WTC11 (cell line): ENCODE measurements around the gene PODN. TPM values are rescaled to one million over a fixed set of nuclear protein-coding genes. Genes with fewer than 3 reads are reported as not detected.

ENCODE experiments used
- ATAC-seq: fragments of 200-7000 bp; cut with Tn5 transposase; 2 replicates; pipeline ENCODE4 v1.10.0; 2021; ENCODE audit warnings: mild to moderate bottlenecking, moderate library complexity
- CTCF ChIA-PET: fragments of 300-600 bp; sonication (Branson Sonifier 250); formaldehyde crosslinking; loops from one replicate; lab custom pipeline; 2021; ENCODE audit warnings: antibody characterized with exemption; lab: Charles Lee
- POLR2A ChIA-PET: fragments of 350-600 bp; sonication (Branson Sonifier 250); formaldehyde crosslinking; loops from one replicate; lab custom pipeline; 2021; ENCODE audit warnings: antibody characterized with exemption; lab: Charles Lee
- DNase-seq: peaks from one replicate; pipeline ENCODE4 v3.0.0; 2021; ENCODE audit warnings: low spot score
- H3K27ac Mint-ChIP-seq: 2 replicates; pipeline ENCODE4 v1.8.0; 2021; ENCODE audit warnings: mixed read lengths
- H3K27me3 Mint-ChIP-seq: 2 replicates; pipeline ENCODE4 v1.8.0; 2021; ENCODE audit warnings: low read depth, mild to moderate bottlenecking, moderate library complexity, mixed read lengths
- H3K36me3 Mint-ChIP-seq: 2 replicates; pipeline ENCODE4 v1.8.0; 2021; ENCODE audit warnings: mixed read lengths
- H3K4me1 Mint-ChIP-seq: 2 replicates; pipeline ENCODE4 v1.8.0; 2022; ENCODE audit warnings: mixed read lengths
- H3K4me3 Mint-ChIP-seq: 2 replicates; pipeline ENCODE4 v1.8.0; 2021; ENCODE audit warnings: mild to moderate bottlenecking, moderate library complexity, mixed read lengths
- H3K9me3 Mint-ChIP-seq: 2 replicates; pipeline ENCODE4 v1.8.0; 2021; ENCODE audit warnings: mixed read lengths
- ATF1 ChIP-seq: sonication (generic); formaldehyde crosslinking; IDR thresholded peaks from 2 replicates; pipeline ENCODE4 v1.8.1; 2023; ENCODE audit warnings: mild to moderate bottlenecking, moderate library complexity, missing genetic modification reagents
- GRHL2 ChIP-seq: fragments of 250-450 bp; sonication (Bioruptor Pico); IDR thresholded peaks from 2 replicates; pipeline ENCODE4 v1.8.0; 2022; ENCODE audit warnings: mild to moderate bottlenecking, moderate library complexity; ENCODE audit not compliant: insufficient replicate concordance, severe bottlenecking
- IRF1 ChIP-seq: sonication (generic); formaldehyde crosslinking; IDR thresholded peaks from 2 replicates; pipeline ENCODE4 v1.8.0; 2023; ENCODE audit warnings: missing genetic modification reagents
- MYBL2 ChIP-seq: sonication (generic); formaldehyde crosslinking; IDR thresholded peaks from 2 replicates; pipeline ENCODE4 v1.8.1; 2023; ENCODE audit warnings: mild to moderate bottlenecking, moderate library complexity, missing genetic modification reagents
- NFYB ChIP-seq: sonication (generic); formaldehyde crosslinking; conservative IDR thresholded peaks from 2 replicates; pipeline ENCODE4 v1.8.0; 2022; ENCODE audit warnings: low read depth, missing genetic modification reagents
- NR1H2 ChIP-seq: sonication (generic); formaldehyde crosslinking; IDR thresholded peaks from 2 replicates; pipeline ENCODE4 v1.9.0; 2021; ENCODE audit warnings: mild to moderate bottlenecking, moderate library complexity, missing genetic modification reagents
- OVOL2 ChIP-seq: fragments of 250-450 bp; sonication (Bioruptor Pico); IDR thresholded peaks from 2 replicates; pipeline ENCODE4 v1.9.0; 2021; ENCODE audit warnings: mild to moderate bottlenecking, borderline replicate concordance
- PRRX2 ChIP-seq: fragments of 250-450 bp; sonication (Bioruptor Pico); IDR thresholded peaks from 2 replicates; pipeline ENCODE4 v1.8.0; 2021; ENCODE audit warnings: mild to moderate bottlenecking
- RELA ChIP-seq: sonication (generic); formaldehyde crosslinking; IDR thresholded peaks from 2 replicates; pipeline ENCODE4 v1.8.1; 2022; ENCODE audit warnings: missing genetic modification reagents, mild to moderate bottlenecking, borderline replicate concordance
- RORB ChIP-seq: fragments of 250-450 bp; sonication (Bioruptor Pico); IDR thresholded peaks from 2 replicates; pipeline ENCODE4 v1.9.0; 2021; ENCODE audit warnings: mild to moderate bottlenecking
- SMAD3 ChIP-seq: sonication (generic); formaldehyde crosslinking; IDR thresholded peaks from 2 replicates; pipeline ENCODE4 v1.8.0; 2022; ENCODE audit warnings: missing genetic modification reagents, mild to moderate bottlenecking, borderline replicate concordance
- SMAD4 ChIP-seq: sonication (generic); formaldehyde crosslinking; IDR thresholded peaks from 2 replicates; pipeline ENCODE4 v1.8.0; 2022; ENCODE audit warnings: mild to moderate bottlenecking, missing genetic modification reagents
- SOX15 ChIP-seq: fragments of 250-450 bp; sonication (Bioruptor Pico); IDR thresholded peaks from 2 replicates; pipeline ENCODE4 v1.9.0; 2021; ENCODE audit warnings: mild to moderate bottlenecking
- TCF7 ChIP-seq: sonication (generic); formaldehyde crosslinking; IDR thresholded peaks from 2 replicates; pipeline ENCODE4 v1.8.0; 2022; ENCODE audit warnings: mild to moderate bottlenecking, low read depth, missing genetic modification reagents, moderate library complexity
- TP53 ChIP-seq: sonication (generic); formaldehyde crosslinking; IDR thresholded peaks from 2 replicates; pipeline ENCODE4 v1.8.1; 2023; ENCODE audit warnings: mild to moderate bottlenecking, missing genetic modification reagents
- ZBTB21 ChIP-seq: sonication (generic); formaldehyde crosslinking; IDR thresholded peaks from 2 replicates; pipeline ENCODE4 v1.8.1; 2023; ENCODE audit warnings: mild to moderate bottlenecking, missing genetic modification reagents, borderline replicate concordance
- ZNF219 ChIP-seq: sonication (generic); formaldehyde crosslinking; IDR thresholded peaks from 2 replicates; pipeline ENCODE4 v1.8.0; 2023; ENCODE audit warnings: missing genetic modification reagents, mild to moderate bottlenecking, borderline replicate concordance
- ZNF532 ChIP-seq: fragments of 250-450 bp; sonication (Bioruptor Pico); IDR thresholded peaks from 2 replicates; pipeline ENCODE4 v1.9.0; 2021; ENCODE audit warnings: mild to moderate bottlenecking, borderline replicate concordance
- ZSCAN18 ChIP-seq: fragments of 250-450 bp; sonication (Bioruptor Pico); IDR thresholded peaks from 2 replicates; pipeline ENCODE4 v2.1.2; 2022; ENCODE audit warnings: mild to moderate bottlenecking, moderate library complexity
- total RNA-seq: library from RNA; stranded (reverse); gene quantifications from 3 replicates; pipeline ENCODE4 v1.2.3, GENCODE V29; 2021
- TF ChIP-seq, protein P1 (sequence below): sonication (generic); formaldehyde crosslinking; IDR thresholded peaks from 2 replicates; pipeline ENCODE4 v1.8.1; 2022; ENCODE audit warnings: missing genetic modification reagents, borderline replicate concordance
- TF ChIP-seq, protein P2 (sequence below): sonication (generic); formaldehyde crosslinking; IDR thresholded peaks from 2 replicates; pipeline ENCODE4 v1.8.1; 2022; ENCODE audit warnings: mild to moderate bottlenecking, missing genetic modification reagents, moderate library complexity, borderline replicate concordance
- TF ChIP-seq, protein P3 (sequence below): sonication (generic); formaldehyde crosslinking; IDR thresholded peaks from 2 replicates; pipeline ENCODE4 v1.8.1; 2022; ENCODE audit warnings: low read depth, mild to moderate bottlenecking, moderate library complexity, missing genetic modification reagents, borderline replicate concordance
- TF ChIP-seq, protein P4 (sequence below): sonication (generic); formaldehyde crosslinking; IDR thresholded peaks from 2 replicates; pipeline ENCODE4 v1.8.1; 2023; ENCODE audit warnings: mild to moderate bottlenecking, missing genetic modification reagents

The PODN gene
- total RNA-seq, 1 experiment from 2014 or later: 0.48 TPM

DNA sequence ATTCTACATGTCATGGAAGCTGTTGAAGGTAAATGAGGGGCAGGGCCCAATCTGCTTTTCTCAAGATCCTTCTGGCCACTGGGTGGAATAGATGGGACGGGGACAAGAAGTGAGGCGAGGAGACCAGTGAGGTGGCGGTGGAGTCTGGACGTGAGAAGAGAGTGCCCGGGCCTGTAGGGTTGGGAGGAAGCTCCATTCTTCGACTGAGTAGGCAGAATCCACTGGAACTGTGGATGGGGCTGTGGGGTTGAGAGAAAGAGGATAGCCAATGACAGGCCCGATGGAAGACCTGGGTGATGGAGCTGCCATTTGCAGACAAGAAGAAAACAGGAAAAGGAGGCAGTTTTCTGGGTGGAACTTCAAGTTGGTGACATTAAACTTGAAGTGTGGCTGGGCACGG, 70.2 kb downstream of the PODN start (continued):
- TF ChIP-seq ZNF532 (CRISPR knock-in tag) (no peak), SMAD4 (CRISPR knock-in tag) (no peak), PRRX2 (CRISPR knock-in tag) (no peak), ATF1 (CRISPR knock-in tag) (no peak), SMAD3 (CRISPR knock-in tag) (no peak), OVOL2 (CRISPR knock-in tag) (no peak)
- TF ChIP-seq, protein P1, sequence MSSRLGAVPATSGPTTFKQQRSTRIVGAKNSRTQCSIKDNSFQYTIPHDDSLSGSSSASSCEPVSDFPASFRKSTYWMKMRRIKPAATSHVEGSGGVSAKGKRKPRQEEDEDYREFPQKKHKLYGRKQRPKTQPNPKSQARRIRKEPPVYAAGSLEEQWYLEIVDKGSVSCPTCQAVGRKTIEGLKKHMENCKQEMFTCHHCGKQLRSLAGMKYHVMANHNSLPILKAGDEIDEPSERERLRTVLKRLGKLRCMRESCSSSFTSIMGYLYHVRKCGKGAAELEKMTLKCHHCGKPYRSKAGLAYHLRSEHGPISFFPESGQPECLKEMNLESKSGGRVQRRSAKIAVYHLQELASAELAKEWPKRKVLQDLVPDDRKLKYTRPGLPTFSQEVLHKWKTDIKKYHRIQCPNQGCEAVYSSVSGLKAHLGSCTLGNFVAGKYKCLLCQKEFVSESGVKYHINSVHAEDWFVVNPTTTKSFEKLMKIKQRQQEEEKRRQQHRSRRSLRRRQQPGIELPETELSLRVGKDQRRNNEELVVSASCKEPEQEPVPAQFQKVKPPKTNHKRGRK: no peak

DNA sequence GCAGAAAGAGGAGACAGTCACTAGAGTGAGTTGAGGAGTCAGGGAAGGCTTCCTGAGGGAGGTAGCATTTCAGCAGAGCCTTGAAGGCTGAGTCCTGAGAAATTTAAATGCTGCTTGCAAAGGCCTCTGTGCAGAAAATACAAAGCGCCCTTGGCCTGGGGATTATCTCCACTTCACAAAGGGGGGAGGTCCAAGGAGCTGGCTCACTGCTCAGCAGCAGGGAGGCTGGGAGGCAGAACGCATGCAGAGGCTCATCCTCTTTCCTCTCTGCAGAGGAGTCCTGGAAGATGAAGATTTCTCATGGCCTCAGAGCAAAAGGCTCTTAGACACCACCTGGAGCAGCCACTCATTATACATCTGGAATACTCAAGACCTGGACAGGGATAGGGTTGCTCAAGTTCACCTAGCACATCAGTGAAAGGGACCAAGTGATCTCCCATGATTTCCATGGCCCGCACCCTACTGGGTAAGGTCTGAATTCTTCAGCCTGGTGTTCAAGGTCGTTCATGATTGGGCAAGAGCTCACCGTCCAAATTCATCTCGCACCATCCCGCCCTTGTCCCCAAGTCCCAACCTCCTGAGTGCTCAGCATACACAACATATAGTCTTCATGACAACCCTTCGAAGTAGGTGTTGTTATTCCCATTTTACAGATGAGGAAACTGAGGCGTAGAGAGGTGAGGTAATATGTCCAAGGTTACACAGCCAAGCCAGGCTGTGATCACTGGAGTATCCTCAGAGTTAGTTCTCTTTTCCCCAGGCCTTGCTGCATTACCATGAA, 71.4 kb downstream of the PODN start:
- ATAC-seq (no peak), DNase-seq (no peak)
- no peak for TF ChIP-seq NR1H2 (CRISPR knock-in tag)
- TF ChIP-seq, protein P2, sequence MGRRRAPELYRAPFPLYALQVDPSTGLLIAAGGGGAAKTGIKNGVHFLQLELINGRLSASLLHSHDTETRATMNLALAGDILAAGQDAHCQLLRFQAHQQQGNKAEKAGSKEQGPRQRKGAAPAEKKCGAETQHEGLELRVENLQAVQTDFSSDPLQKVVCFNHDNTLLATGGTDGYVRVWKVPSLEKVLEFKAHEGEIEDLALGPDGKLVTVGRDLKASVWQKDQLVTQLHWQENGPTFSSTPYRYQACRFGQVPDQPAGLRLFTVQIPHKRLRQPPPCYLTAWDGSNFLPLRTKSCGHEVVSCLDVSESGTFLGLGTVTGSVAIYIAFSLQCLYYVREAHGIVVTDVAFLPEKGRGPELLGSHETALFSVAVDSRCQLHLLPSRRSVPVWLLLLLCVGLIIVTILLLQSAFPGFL (CRISPR knock-in tag): no peak
- no peak for TF ChIP-seq ZSCAN18 (CRISPR knock-in tag)
- TF ChIP-seq PRRX2 (CRISPR knock-in tag): no peak
- TF ChIP-seq NFYB (CRISPR knock-in tag): no peak
- no peak for TF ChIP-seq SOX15 (CRISPR knock-in tag)
- TF ChIP-seq RELA (CRISPR knock-in tag): no peak
- no peak for TF ChIP-seq ZNF219 (CRISPR knock-in tag)
- TF ChIP-seq ZBTB21 (CRISPR knock-in tag): no peak
- no peak for TF ChIP-seq MYBL2 (CRISPR knock-in tag)
- TF ChIP-seq TCF7: no peak
- no peak for TF ChIP-seq RORB (CRISPR knock-in tag)
- TF ChIP-seq, protein P3, sequence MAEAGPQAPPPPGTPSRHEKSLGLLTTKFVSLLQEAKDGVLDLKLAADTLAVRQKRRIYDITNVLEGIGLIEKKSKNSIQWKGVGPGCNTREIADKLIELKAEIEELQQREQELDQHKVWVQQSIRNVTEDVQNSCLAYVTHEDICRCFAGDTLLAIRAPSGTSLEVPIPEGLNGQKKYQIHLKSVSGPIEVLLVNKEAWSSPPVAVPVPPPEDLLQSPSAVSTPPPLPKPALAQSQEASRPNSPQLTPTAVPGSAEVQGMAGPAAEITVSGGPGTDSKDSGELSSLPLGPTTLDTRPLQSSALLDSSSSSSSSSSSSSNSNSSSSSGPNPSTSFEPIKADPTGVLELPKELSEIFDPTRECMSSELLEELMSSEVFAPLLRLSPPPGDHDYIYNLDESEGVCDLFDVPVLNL (CRISPR knock-in tag): no peak
- TF ChIP-seq, protein P4, sequence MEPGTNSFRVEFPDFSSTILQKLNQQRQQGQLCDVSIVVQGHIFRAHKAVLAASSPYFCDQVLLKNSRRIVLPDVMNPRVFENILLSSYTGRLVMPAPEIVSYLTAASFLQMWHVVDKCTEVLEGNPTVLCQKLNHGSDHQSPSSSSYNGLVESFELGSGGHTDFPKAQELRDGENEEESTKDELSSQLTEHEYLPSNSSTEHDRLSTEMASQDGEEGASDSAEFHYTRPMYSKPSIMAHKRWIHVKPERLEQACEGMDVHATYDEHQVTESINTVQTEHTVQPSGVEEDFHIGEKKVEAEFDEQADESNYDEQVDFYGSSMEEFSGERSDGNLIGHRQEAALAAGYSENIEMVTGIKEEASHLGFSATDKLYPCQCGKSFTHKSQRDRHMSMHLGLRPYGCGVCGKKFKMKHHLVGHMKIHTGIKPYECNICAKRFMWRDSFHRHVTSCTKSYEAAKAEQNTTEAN: no peak
- TF ChIP-seq IRF1 (CRISPR knock-in tag): no peak
- TF ChIP-seq TP53: no peak
- no peak for TF ChIP-seq GRHL2
- H3K27ac Mint-ChIP-seq: no peak overlapping the region
- H3K9me3 Mint-ChIP-seq: peaks cover 13% of the 10 kb centered on the region
- POLR2A ChIA-PET: no interaction called here
- CTCF ChIA-PET: interaction anchor here (0.6 to 1.4 kb wide), 2 partner anchors 49 to 770 kb away, joined by 3 read pairs; no protein-coding TSS in a partner anchor
- H3K36me3 Mint-ChIP-seq: peaks cover 11% of the 10 kb centered on the region
- peaks cover 2% of the 10 kb centered on the region; the same call in 1 of the 2 replicates for H3K27me3 Mint-ChIP-seq
- no peaks in the 10 kb centered on the region for H3K4me1 Mint-ChIP-seq
- H3K4me3 Mint-ChIP-seq: no peak overlapping the region
